HG03439 (cell line): ENCODE results near the gene BDH2.

Experiments used
- ATAC-seq: cut with Tn5 transposase; IDR thresholded peaks from one replicate; pipeline ENCODE4 v1.9.1; 2021; ENCODE audit warnings: mild to moderate bottlenecking, moderate library complexity; ENCODE audit not compliant: unreplicated experiment

Gene BDH2

DNA sequence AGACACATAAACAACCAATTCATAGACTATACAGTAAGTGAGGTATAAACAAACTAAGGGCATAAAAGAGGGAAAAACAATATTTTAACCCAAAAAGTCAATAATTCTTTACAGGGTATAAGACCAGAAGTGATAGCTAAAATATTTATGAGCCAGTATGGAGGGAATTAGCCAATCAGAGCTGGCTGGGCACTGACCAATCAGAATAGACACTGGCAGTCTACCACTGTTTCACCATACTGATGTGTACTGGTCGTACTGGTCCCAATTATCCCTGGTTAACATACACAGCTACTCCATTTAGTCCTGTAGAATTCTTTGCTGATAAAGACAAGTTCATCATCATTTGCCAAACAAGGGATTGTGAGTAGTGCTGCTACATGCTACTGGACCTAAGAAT lies 70.3 kb downstream of the BDH2 start:
- no peak for ATAC-seq
